Stimulated activated CD8-positive, alpha-beta memory T cell treated with anti-CD3 and anti-CD28 coated beads, Interleukin-4, amount 100 ng/mL, for 24 hours (primary cell): ENCODE results near the gene CPAMD8.
"Not testable (repeated sequence)": the region's sequence is repeated elsewhere in the genome, so short reads cannot be mapped to it uniquely, and the experiment has no call there.

Experiments
- DNase-seq: peaks from one replicate; pipeline ENCODE4 v3.0.0-alpha.2; 2020; ENCODE audit warnings: low read depth

CPAMD8 gene

DNA sequence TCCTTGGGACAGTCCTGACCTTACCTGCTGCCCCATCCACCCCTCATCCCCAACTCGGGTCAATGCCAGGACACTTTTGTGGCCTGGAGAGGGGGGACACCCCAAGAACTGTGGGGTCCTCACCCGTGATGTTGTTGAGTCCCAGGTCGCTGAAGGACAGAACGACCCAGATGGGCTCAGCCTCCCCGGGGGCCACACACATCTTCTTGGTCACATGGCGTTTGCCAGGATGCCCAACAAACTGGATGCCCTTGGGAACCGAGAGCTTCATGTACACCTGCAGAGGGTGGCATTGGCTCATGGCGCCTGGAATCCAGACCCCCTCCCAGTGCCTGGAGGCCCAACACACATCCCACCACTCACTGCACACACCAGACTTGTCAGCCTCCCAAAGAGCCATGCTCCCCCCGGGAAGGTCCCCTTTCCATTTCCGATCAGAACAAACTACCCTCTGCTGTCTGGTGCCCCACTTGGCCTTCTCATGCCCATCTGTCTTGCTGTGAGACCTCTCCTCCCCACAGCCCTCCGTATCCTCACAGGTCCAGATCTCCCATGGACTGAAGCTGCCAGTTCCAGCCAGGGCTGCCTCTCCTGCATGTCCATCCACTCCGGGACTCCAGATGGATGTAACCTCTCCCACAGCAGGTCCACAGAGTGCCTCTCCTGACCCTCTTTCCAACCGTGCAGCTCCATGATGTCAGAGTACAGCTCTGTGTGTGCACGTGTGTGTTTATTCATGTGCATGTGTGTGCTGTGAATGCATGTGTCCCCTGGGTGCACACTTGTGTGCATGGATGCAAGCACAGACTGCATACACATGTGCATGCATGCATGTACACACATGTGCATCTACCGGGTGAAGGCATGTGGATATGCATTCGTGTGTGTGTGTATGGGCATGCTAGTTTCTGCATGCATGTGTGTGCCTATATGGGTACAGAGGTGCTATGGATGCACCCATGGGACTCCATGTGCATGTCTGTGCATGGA, 79.4 kb downstream of the CPAMD8 start:
- DNase-seq, result no peak

GRCh38 chr19:16945762-16946465, 80.7 kb downstream of the CPAMD8 start:
- no peak for DNase-seq

GRCh38 chr19:16945364-16945714, 81.3 kb downstream of the CPAMD8 start:
- DNase-seq, result no peak

GRCh38 chr19:16944626-16945363, 81.8 kb downstream of the CPAMD8 start:
- DNase-seq, result no peak

GRCh38 chr19:16943942-16944625, 82.5 kb downstream of the CPAMD8 start:
- no peak for DNase-seq

GRCh38 chr19:16943090-16943489, 83.5 kb downstream of the CPAMD8 start:
- DNase-seq, result not testable (repeated sequence)

DNA sequence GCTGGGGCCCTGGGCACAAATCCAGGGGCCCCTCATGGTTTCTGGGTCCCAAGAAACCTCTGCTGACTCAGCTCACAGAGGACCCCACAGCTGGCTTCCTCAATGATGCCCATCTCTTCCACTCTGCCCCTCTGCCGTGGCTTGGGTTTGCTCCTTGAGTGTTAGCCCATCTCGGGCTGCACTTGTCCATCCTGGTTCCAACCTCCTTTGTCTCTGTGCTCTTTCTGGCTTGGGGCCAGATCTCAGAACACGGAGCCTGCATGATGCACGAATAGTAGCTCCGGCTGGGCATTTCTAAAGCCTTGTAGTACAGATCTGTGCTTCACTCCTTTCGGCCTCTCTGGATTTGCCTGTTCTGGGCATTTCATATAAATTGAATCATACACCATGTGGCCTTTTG, 84.0 kb downstream of the CPAMD8 start:
- no peak for DNase-seq

DNA sequence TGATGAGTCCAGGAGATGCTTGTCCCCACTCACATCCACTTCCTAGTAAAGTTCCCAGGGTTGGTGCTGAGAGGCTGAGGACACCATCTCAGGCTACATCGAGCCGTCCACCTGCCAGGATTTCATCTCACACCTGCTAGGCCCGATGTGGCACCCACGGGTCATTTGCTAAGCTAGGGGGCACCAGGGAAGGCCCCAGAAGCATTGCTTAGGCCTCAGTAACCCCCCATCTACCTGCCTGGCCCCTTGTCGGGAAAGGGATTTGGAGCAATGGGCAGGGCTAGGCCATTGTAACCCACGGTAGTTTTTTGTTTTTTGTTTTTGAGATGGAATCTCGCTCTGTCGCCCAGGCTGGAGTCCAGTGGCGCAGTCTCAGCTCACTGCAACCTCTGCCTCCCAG, 86.0 kb downstream of the CPAMD8 start:
- DNase-seq, result no peak

DNA sequence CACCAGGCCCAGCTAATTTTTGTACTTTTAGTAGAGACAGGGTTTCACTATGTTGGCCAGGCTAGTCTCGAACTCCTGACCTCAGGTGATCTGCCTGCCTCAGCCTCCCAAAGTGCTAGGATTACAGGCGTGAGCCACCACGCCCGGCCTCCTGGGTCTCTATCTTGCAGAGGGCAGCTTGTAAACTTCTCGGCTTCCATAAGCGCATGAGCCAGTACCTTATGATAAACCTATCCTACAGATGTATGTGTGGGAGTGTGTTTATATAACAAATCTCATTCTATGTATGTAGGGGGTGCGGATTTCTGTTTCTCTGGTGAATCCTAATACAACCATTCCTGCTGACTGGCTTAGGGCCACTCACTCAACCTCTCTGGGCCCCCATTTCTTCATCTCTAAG, 86.5 kb downstream of the CPAMD8 start:
- DNase-seq, result not testable (repeated sequence)

DNA sequence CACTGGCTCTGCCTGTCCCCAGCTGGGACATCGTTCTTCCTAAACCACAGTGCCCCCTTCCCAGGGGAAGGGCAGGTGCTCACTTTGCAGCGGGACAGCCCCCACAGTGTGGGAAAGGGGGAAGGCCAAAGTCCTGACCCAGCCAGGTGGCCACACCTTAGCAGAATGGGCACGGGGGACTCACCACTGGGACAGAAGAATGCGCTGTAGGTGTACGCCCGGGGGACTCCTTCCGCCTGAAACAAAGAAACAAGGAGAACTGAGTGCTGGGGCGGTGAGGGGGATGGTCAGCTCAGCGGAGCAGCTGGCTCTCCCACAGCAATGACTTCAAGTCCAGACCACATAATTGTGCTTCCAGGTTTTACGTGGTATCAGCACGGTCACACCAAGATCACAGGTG, 88.4 kb downstream of the CPAMD8 start:
- DNase-seq, result no peak

GRCh38 chr19:16937796-16938195, 88.8 kb downstream of the CPAMD8 start:
- not testable (repeated sequence) for DNase-seq

DNA sequence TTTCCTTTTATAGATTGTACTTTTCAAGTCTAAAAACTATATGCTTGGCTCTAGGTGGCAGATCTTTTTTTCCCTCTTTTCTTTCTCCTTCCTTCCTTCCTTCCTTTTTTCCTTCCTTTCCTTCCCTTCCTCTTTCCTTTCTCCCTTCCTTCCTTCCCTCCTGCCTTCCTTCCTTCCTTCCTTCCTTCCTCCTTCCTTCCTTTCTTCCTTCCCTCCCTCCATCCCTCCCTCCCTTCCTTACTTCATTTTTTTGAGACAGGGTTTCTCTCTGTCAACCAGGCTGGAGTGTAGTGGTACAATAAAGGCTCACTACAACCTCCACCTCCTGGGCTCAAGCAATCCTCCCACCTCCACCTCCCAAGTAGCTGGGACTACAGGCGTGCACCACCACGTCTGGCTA, 89.7 kb downstream of the CPAMD8 start:
- DNase-seq, result no peak

- no peak for DNase-seq
Measured at GRCh38 chr19:16934489-16934888, 92.1 kb downstream of the CPAMD8 start.

- no peak for DNase-seq
Measured at GRCh38 chr19:16931306-16931705, 95.3 kb downstream of the CPAMD8 start.

DNA sequence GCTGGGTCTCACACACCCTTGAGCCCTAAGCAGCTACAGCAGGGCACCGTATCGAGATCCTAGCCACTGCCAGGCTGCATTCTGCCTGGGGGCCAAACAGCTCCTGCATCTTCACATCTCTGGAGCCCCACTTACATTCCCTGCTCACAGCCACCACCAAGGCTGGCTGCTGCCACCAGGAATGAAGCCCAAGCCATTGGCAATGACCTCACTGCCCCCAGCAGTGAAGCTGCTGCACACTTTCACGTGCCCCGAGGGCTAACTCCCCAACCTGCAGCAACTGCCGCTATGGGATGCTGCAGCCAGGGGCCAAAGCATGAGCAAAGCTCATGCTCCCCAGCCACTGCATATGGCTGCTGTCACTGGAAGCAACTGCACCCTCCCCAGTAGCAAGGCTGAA, 95.9 kb downstream of the CPAMD8 start:
- no peak for DNase-seq

DNA sequence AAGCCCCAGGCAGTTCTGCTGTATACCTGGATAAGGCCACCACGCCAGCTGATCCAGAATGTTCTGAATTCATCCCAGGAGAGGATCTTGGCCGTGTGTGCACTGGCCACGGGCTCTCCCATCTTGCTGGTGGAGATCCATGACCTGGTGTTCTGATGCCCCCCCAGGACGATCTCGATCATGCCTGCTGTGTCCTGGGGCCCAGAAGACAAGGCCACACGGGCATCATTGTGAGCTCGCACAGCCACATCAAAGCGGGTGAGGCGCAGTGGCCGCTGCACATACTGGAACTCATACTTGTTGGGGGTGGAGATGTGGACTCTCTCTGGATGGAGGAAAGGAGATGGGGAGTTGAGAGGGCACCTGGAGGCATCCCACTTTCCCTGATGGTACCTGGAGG, 97.7 kb downstream of the CPAMD8 start:
- DNase-seq, result no peak

GRCh38 chr19:16928351-16928750, 98.3 kb downstream of the CPAMD8 start:
- DNase-seq, result no peak

DNA sequence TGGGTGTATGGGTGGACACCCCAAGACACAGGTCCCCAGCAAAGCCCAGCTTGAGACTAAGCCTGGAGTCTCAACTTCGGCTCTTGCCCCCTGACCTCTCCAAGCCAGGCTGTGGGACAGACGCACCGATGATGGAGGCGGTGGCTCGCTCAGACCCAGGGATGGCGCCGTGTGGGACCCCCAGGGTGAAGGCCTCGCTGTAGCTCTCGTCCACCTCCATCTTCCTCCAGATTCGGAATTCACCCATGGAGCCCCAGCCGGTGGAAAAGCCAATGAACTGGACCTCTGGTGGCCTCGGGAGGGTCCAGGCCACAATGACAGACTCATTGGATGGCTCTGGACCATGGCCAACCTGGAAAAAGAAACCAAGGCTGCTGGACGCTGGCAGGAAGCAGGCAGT, 98.7 kb downstream of the CPAMD8 start:
- no peak for DNase-seq

DNA sequence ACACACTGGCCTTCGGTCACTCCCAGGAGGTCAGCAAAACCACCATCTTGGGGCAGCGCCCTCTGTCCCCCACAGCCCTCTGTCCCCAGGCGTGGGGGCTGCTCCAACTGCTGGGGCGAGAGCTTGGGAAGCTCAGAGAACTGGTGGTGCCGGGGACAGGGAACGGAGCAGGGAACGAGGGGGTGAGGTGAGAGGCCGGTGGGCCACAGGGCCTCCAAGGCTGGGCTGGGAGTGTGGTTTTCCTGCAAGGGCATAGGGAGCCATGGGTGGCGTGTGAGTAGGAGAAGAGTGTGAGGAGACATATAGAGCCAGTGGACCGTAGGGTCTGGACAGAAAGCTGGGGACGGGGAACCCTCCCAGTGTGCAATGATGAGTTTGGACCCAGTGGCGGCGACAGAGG, 103.7 kb downstream of the CPAMD8 start:
- no peak for DNase-seq

GRCh38 chr19:16922592-16922934, 104.0 kb downstream of the CPAMD8 start:
- no peak for DNase-seq

GRCh38 chr19:16921766-16922591, 104.6 kb downstream of the CPAMD8 start:
- no peak for DNase-seq
